GM13977 (cell line): Measurements from ENCODE around the gene NOC2L.

Experiments used
- DNase-seq: peaks from one replicate; pipeline ENCODE4 v3.0.0; 2012; ENCODE audit warnings: low spot score
- in situ Hi-C: fragments of 300-500 bp; cut with MboI; formaldehyde crosslinking; loops from one replicate; pipeline ENCODE4 v1.12.0; 2022; ENCODE audit warnings: low sequenced_read_pairs, low pct_unique_long_range_greater_than_20kb, mixed read lengths, inconsistent platforms; ENCODE audit not compliant: unreplicated experiment
- TF ChIP-seq, protein P1 (sequence below): IDR thresholded peaks from 2 replicates; pipeline ENCODE4 v1.5.1; 2012; ENCODE audit warnings: mild to moderate bottlenecking, control low read depth; ENCODE audit not compliant: insufficient read depth; ENCODE audit errors: extremely low read depth, missing control alignments

NOC2L gene

GRCh38 chr1:938711-939489 lies 20.2 kb downstream of the NOC2L start:
- in situ Hi-C loops: no loop called here
- TF ChIP-seq, protein P1, sequence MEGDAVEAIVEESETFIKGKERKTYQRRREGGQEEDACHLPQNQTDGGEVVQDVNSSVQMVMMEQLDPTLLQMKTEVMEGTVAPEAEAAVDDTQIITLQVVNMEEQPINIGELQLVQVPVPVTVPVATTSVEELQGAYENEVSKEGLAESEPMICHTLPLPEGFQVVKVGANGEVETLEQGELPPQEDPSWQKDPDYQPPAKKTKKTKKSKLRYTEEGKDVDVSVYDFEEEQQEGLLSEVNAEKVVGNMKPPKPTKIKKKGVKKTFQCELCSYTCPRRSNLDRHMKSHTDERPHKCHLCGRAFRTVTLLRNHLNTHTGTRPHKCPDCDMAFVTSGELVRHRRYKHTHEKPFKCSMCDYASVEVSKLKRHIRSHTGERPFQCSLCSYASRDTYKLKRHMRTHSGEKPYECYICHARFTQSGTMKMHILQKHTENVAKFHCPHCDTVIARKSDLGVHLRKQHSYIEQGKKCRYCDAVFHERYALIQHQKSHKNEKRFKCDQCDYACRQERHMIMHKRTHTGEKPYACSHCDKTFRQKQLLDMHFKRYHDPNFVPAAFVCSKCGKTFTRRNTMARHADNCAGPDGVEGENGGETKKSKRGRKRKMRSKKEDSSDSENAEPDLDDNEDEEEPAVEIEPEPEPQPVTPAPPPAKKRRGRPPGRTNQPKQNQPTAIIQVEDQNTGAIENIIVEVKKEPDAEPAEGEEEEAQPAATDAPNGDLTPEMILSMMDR: no peak

DNA sequence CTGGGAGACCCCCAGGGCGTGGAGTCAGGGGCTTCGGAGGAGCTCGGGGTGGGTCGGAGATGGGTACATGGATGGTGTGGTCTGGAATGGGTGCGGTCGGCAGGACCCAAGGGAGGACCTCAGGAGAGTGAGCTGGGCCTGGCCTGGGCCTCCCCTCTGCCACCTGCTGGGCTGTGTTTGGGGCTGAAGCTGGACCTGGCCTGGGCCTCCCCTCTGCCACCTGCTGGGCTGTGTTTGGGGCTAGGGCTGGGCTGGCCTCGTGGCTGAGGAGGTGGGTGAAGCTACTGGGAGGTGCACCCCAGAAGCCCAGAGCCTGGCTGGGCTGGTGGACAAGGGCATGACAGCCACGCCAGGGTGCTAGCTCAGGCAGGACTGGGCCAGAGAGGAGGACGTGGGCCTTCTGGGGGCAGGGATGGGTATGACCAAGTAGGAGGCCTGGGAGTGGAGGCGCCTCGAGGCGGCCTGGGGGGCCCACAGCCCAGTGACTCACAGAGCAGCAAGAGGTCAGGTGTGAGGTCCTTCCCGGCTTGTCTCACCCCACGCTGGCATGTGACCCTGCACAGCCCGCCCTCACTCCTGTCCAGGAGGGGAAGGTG lies 20.9 kb downstream of the NOC2L start:
- DNase-seq: peak; percentile 63
- in situ Hi-C loops: no loop called here
- TF ChIP-seq, protein P1: peak; percentile 60

More at GRCh38 chr1:938711-939489, 20.2 kb downstream of the NOC2L start:
- DNase-seq: no peak

DNA sequence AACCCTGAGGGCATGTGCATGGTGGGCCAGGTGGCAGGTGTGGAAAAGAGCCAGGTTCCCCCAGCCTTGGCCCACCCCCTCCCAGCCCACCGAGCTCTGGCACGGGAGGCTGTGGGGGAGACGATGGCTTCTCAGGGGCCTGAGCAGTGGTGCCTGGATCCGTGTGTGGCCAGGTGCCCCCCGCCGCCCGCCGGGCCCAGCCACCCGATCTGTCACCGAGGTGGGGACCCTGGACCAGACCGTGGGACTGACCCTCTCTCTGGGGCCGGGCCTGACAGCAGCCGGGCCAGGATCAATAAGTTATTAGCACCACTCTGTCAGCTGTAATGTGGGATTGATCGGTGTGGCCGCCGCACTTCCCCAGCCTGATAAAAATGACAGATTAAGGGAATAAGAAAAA lies 21.5 kb downstream of the NOC2L start:
- TF ChIP-seq, protein P1: no peak
- in situ Hi-C loops: no loop called here
- DNase-seq: no peak

DNA sequence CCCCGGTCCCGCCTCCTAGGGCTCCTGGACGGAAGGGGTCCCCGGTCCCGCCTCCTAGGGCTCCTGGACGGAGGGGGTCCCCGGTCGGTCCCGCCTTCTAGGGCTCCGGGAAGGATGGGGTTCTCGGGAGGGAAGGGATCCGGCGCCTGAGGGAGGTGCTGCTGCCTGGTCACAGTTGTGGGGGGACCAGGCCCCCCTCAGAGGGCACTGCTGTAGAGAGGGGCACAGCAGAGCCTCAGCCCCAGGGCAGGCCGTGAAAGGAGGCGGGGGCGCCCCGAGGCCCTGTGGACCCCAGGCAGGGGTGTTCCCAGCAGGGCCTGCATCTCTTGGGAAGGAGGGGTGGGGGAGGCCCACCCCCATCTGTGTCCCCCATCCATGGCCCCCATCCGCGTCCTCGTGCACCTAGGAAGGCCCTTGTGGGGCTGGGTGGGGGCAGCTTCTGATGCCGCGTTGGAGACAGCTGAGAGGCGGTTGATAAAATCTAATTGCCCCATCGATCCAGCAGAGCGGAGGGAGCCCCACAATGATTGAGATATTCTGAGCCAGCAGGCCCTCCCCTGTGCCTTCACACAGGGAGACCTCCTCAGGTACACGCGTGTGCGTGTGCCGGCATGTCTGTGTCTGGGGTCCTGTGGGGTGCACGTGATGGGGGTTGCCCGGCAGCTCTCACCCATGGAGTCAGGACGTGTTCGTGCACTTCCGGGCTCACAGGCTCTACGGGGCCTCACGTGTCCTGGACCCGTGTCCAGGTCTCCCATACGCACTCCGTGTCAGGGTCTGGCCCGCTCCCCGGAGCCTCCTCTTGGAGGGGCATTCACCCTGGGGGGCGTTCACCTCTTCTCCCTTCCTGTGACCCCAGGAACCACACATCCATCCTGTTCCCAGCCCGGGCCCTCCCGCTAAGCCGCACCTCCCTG lies 22.4 kb downstream of the NOC2L start:
- DNase-seq: no peak
- in situ Hi-C loops: no loop called here
- TF ChIP-seq, protein P1: no peak

GRCh38 chr1:935751-936231 lies 23.3 kb downstream of the NOC2L start:
- TF ChIP-seq, protein P1: no peak
- no peak for DNase-seq
- in situ Hi-C loops: no loop called here

DNA sequence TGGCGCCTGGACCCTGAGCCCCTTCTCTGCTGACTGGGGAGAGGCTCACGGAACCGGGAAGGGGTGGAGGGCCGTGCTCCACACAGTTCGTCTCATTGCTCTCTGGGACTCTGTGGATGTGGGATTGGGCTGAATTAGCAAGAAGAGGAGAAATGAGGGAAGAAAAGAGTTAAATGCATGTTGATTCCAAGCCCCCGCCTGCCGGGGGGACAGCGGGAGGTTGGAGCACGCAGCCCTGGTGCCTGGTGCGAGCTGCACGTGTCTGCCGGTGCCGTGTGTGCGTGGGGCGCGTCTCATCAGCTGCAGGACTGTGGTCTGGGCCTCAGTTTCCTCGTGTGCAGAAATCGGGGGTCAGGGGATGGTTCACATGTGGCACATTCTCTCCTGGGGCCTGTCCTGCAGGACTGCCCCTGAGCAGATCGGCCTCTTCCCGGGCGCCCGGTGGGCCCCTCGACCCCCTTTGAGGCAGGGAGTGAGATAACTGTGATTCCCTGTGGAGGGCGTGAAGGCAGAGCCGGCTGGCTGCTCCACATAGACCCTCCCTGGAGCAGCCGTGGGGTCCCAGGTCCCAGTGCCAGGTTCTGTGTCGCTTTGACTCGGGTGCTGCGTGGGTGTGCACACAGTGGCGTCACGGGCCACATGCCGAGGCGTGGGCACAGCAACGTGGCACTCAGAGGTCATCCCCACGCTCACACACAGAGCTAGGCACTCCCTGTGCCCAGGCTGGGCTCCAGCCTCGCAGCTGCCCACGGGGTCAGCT lies 23.9 kb downstream of the NOC2L start:
- TF ChIP-seq, protein P1: no peak
- in situ Hi-C loops: no loop called here
- no peak for DNase-seq
